Upper lobe of left lung (tissue), 6 donors: ENCODE data around the gene CARD10. TPM values are rescaled to one million over a fixed set of nuclear protein-coding genes. Genes with fewer than 3 reads are reported as not detected.

Experiments
- ATAC-seq, 2 donors: fragments of 200-7000 bp; cut with Tn5 transposase; one replicate each; pipeline ENCODE4 v1.9.1; 2022; ENCODE audit warnings: mild to moderate bottlenecking in 2 of 2, moderate library complexity in 2 of 2; ENCODE audit not compliant: low FRiP score in 2 of 2
- DNase-seq, 2 donors: peaks; one replicate each; pipeline ENCODE4 v3.0.0-alpha.2; 2019 to 2020
- H3K27ac ChIP-seq, 4 donors: fragments of 200-600 bp; sonication (generic); one replicate each; pipeline ENCODE4 v1.5.1; 2016 to 2019
- H3K27me3 ChIP-seq, 4 donors: fragments of 200-600 bp; sonication (generic); one replicate each; pipeline ENCODE4 v1.5.1; 2017 to 2019
- H3K36me3 ChIP-seq, 4 donors: fragments of 200-600 bp; sonication (generic); one replicate each; pipeline ENCODE4 v1.5.1; 2016 to 2019
- H3K4me1 ChIP-seq, 4 donors: fragments of 200-600 bp; sonication (generic); one replicate each; pipeline ENCODE4 v1.5.1; 2018 to 2019
- H3K4me3 ChIP-seq, 4 donors: fragments of 200-600 bp; sonication (generic); one replicate each; pipeline ENCODE4 v1.5.1; 2017 to 2019; ENCODE audit warnings: mild to moderate bottlenecking in 2 of 4, moderate library complexity in 1 of 4
- H3K9me3 ChIP-seq, 4 donors: fragments of 200-600 bp; sonication (generic); one replicate each; pipeline ENCODE4 v1.5.1; 2018 to 2019
- CTCF ChIP-seq, 6 experiments: fragments of 450-650 bp in 4 of 6; fragments of 200-600 bp in 2 of 6; sonication (generic) in 2 of 6; IDR thresholded peaks; one replicate each; pipeline ENCODE4 v1.5.1; 2016 to 2019; ENCODE audit warnings: antibody characterized with exemption in 6 of 6
- EP300 ChIP-seq, 4 donors: sonication (generic); formaldehyde crosslinking; IDR thresholded peaks; one replicate each; pipeline ENCODE4 v1.5.1; 2017; ENCODE audit warnings: antibody characterized with exemption in 4 of 4, control low read depth in 2 of 4
- POLR2A ChIP-seq, 4 donors: fragments of 450-650 bp; IDR thresholded peaks; one replicate each; pipeline ENCODE4 v1.5.1; 2016 to 2017; ENCODE audit warnings: antibody characterized with exemption in 4 of 4, mild to moderate bottlenecking in 2 of 4
- POLR2AphosphoS5 ChIP-seq, 2 donors: sonication (generic); formaldehyde crosslinking; IDR thresholded peaks; one replicate each; pipeline ENCODE4 v1.5.1; 2017; ENCODE audit warnings: antibody characterized with exemption in 2 of 2
- WGBS, 2 donors: methylation state at CpG; one replicate each; pipeline ENCODE4 v1.1.5; 2017 to 2018; 5-methylcytosine and 5-hydroxymethylcytosine counted together
- total RNA-seq, 6 donors: library from RNA; depleted of rRNA in 4 of 6; stranded (reverse); fragments of >200 nt in 4 of 6; gene quantifications; one replicate each; pipeline versions ENCODE4 v1.1.0 to v1.2.1, GENCODE V29; 2016 to 2021
- donor health status: DM: no; HTN: no; CAD: no; lungs with moderate emphysema.
- donor health status: DM: no; HTN: yes; CAD: no; lungs with severe emphysema.

Gene CARD10
- total RNA-seq, 6 donors from 2014 or later = 6.2 to 19.8 (median 13.6) TPM

- H3K4me3 ChIP-seq = no peak overlapping the region
- peaks cover 0 to 57% (median 26%) of the 10 kb centered on the region in 4 donors for H3K36me3 ChIP-seq
- peaks cover 18 to 26% (median 20%) of the 10 kb centered on the region in 4 donors for H3K4me1 ChIP-seq
- no peaks in the 10 kb centered on the region for H3K27me3 ChIP-seq
- TF ChIP-seq POLR2AphosphoS5 (IDR thresholded peaks at IDR 0.05) = no peak
- no peak for TF ChIP-seq CTCF (IDR thresholded peaks at IDR 0.05)
- no peak for TF ChIP-seq POLR2A (IDR thresholded peaks at IDR 0.05)
- no peak for TF ChIP-seq EP300 (IDR thresholded peaks at IDR 0.05)
- WGBS, 2 donors = 85 to 90% methylated on average over 12 to 13 of the region's 15 CpGs
- no peak overlapping the region for H3K27ac ChIP-seq
- H3K9me3 ChIP-seq = no peaks in the 10 kb centered on the region
- DNase-seq (no peak), ATAC-seq (no peak)
Observed at GRCh38 chr22:37479196-37479595, 40.0 kb downstream of the CARD10 start.

DNA sequence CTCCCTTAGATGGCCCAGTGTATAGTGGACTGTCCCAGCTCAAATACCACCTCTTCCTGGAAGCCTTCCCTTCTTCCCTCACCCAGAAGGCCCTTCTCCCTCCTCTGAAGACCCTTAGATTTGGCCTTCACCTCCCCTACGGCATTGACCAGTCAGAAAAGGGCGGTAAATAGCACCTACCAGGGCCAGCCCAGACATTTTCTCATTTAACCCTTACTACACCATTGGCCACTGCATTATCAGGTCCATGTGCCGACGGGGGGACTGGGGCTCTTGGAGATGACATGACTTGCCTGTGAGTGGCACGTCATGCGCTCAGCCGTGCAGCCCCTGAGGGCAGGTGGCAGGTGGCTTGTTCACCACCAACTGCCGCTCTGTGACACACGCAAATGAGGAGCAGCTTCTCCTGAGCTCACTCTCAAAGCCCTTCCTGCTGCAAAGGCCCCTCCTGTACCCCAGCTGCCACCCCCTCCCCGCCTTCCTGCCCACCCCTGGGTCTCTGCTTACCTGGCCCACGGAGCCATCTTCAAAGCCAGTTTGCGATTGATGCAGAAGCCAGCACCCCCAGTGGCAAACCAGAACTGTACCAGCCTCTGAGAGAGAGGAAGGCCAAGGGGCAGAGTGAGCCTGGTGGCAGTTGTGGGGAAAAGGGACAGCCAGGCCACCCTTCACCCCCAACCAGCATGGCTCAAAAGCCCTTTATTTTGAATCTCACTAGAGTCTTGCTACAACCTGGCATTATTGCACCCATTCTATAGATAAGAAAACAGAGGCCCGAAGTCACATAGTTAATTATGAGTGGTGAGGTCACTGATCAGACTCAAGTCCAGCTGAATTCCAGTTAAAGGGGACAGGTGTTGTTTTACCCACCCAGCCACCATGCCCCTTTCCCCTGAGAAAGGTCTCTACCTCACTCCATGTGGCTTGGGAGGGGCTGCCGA, 42.6 kb downstream of the CARD10 start:
- Histone ChIP-seq H3K27me3 (no peaks in the 10 kb centered on the region), H3K36me3 (peaks cover 0 to 69% (median 31%) of the 10 kb centered on the region in 4 donors), H3K9me3 (no peaks in the 10 kb centered on the region), H3K27ac (no peak overlapping the region), H3K4me3 (no peak overlapping the region), H3K4me1 (peaks cover 0 to 4% (median under 1%) of the 10 kb centered on the region in 4 donors)
- TF ChIP-seq CTCF (IDR thresholded peaks at IDR 0.05) (no peak), EP300 (IDR thresholded peaks at IDR 0.05) (no peak), POLR2AphosphoS5 (IDR thresholded peaks at IDR 0.05) (no peak), POLR2A (IDR thresholded peaks at IDR 0.05) (no peak)
- DNase-seq = no peak
- WGBS, 2 donors = 85 to 88% methylated on average over 11 to 14 of the region's 14 CpGs
- ATAC-seq = no peak

GRCh38 chr22:37474447-37475090, 44.6 kb downstream of the CARD10 start:
- H3K36me3 ChIP-seq = peaks cover 0 to 67% (median 31%) of the 10 kb centered on the region in 4 donors
- ATAC-seq (no peak), DNase-seq (no peak)
- H3K4me1 ChIP-seq = no peaks in the 10 kb centered on the region
- H3K27me3 ChIP-seq = no peaks in the 10 kb centered on the region
- no peaks in the 10 kb centered on the region for H3K9me3 ChIP-seq
- H3K27ac ChIP-seq = no peak overlapping the region
- H3K4me3 ChIP-seq = no peak overlapping the region
- TF ChIP-seq POLR2AphosphoS5 (IDR thresholded peaks at IDR 0.05) = no peak
- no peak for TF ChIP-seq EP300 (IDR thresholded peaks at IDR 0.05)
- TF ChIP-seq POLR2A (IDR thresholded peaks at IDR 0.05) = no peak
- 84 to 90% methylated on average over 5 to 11 of the region's 11 CpGs for WGBS, 2 donors

DNA sequence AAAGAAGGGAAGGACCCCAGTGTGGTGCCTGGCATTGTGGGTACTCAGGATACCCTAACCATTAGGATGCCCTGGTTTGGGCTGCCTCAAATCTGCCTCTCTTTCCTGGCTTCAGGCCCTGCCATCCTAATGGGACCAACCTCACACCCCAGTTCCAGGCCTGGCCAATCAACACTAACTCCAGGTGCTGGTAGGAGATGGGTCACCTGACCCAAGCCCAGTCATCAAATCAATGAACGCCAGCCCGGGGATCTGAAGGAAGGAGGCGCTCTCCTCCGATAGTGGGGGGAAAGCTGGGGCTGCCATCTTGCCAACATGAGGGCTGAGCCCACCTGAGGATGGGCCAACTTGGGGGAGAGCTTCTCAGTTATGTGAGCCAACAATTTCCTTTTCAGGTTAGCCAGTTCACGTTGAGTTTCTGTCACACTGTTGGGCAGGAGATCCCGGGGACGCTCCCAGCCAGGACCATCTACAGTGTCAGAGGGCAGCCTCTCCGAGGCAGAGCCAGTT, 45.7 kb downstream of the CARD10 start:
- no peak for TF ChIP-seq CTCF (IDR thresholded peaks at IDR 0.05)
- TF ChIP-seq POLR2A (IDR thresholded peaks at IDR 0.05) = no peak
- TF ChIP-seq EP300 (IDR thresholded peaks at IDR 0.05) = no peak
- H3K36me3 ChIP-seq = peaks cover 0 to 56% (median 28%) of the 10 kb centered on the region in 4 donors

DNA sequence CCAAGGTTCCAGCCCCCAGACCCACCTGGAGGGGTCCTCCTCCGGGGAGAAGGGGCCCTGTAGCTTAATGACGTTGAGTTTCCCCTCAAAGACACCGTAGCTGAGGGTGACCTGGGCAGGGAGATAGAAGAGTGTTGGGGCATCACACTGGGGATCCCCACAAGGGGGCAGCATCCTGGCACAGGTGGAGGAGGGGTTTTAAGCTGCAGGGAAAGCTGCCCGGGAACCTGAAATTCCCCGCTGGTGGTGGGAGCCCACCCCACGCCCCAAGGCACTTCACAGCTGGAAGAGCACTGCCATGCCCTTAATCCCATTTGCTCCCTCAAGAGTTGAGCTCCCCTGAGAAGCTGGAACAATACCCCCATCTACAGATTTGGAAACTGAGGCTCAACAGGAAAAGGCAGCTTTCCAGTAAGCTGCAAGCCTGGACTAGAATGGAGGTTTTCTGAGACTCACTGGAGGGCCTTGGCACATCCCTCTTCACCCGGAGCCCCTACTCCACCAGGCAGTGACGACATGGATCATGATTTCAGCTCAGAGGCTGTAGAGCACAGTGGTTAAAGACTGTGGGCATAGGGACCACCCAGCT, 46.7 kb downstream of the CARD10 start:
- H3K4me1 ChIP-seq = no peaks in the 10 kb centered on the region
- DNase-seq (peak in 1 of 2 donors; percentile 42), ATAC-seq (peak in 1 of 2 donors; percentile 12)
- peaks cover 0 to 46% (median 20%) of the 10 kb centered on the region in 4 donors for H3K36me3 ChIP-seq
- H3K9me3 ChIP-seq = no peaks in the 10 kb centered on the region
- WGBS, 2 donors = 25 to 49% methylated on average over 6 to 8 of the region's 8 CpGs
- H3K27me3 ChIP-seq = no peaks in the 10 kb centered on the region
- H3K27ac ChIP-seq = no peak overlapping the region
- TF ChIP-seq POLR2AphosphoS5 (IDR thresholded peaks at IDR 0.05) (no peak), CTCF (IDR thresholded peaks at IDR 0.05) (peak; percentile 30 to 54 (median 35))
- H3K4me3 ChIP-seq = no peak overlapping the region

More for the DNA sequence above, 45.7 kb downstream of the CARD10 start:
- no peak overlapping the region for H3K27ac ChIP-seq
- DNase-seq (no peak), ATAC-seq (no peak)
- no peaks in the 10 kb centered on the region for H3K4me1 ChIP-seq
- H3K4me3 ChIP-seq = no peak overlapping the region
- H3K9me3 ChIP-seq = no peaks in the 10 kb centered on the region
- no peaks in the 10 kb centered on the region for H3K27me3 ChIP-seq
- 78 to 81% methylated on average over 5 to 8 of the region's 8 CpGs for WGBS, 2 donors
